ENCODE measurements around the gene EMP2.
"Not testable (repeated sequence)": the region's sequence is repeated elsewhere in the genome, so short reads cannot be mapped to it uniquely, and the experiment has no call there.

EMP2 gene

GRCh38 chr16:10547708-10548107 is 32.7 kb downstream of the EMP2 start:
- DNase-seq, result no peak

- DNase-seq, result no peak
Measured at GRCh38 chr16:10543231-10543977, 37.0 kb downstream of the EMP2 start.

- DNase-seq, result no peak
Measured at GRCh38 chr16:10541366-10541765, 39.0 kb downstream of the EMP2 start.

GRCh38 chr16:10539793-10540192 is 40.6 kb downstream of the EMP2 start:
- no peak for DNase-seq

- no peak for DNase-seq
Measured at GRCh38 chr16:10539236-10539635, 41.2 kb downstream of the EMP2 start.

GRCh38 chr16:10538583-10538982 is 41.8 kb downstream of the EMP2 start:
- no peak for DNase-seq

GRCh38 chr16:10537946-10538345 is 42.5 kb downstream of the EMP2 start:
- no peak for DNase-seq

GRCh38 chr16:10536814-10537389 is 43.5 kb downstream of the EMP2 start:
- DNase-seq, result no peak

- DNase-seq, result not testable (repeated sequence)
Measured at GRCh38 chr16:10536328-10536727, 44.1 kb downstream of the EMP2 start.

- DNase-seq, result no peak
Measured at GRCh38 chr16:10535461-10535860, 44.9 kb downstream of the EMP2 start.

GRCh38 chr16:10534748-10535147 is 45.6 kb downstream of the EMP2 start:
- DNase-seq, result no peak

- DNase-seq, result not testable (repeated sequence)
Measured at GRCh38 chr16:10533612-10534011, 46.8 kb downstream of the EMP2 start.

- DNase-seq, result no peak
Measured at GRCh38 chr16:10531582-10531981, 48.8 kb downstream of the EMP2 start.

- DNase-seq, result no peak
Measured at GRCh38 chr16:10530685-10531084, 49.7 kb downstream of the EMP2 start.

- DNase-seq, result no peak
Measured at GRCh38 chr16:10529895-10530669, 50.3 kb downstream of the EMP2 start.

GRCh38 chr16:10528635-10529034 is 51.8 kb downstream of the EMP2 start:
- DNase-seq, result no peak

- DNase-seq, result no peak
Measured at GRCh38 chr16:10526962-10527361, 53.4 kb downstream of the EMP2 start.

- DNase-seq, result no peak
Measured at GRCh38 chr16:10525214-10525825, 55.1 kb downstream of the EMP2 start.

GRCh38 chr16:10522966-10523365 is 57.4 kb downstream of the EMP2 start:
- no peak for DNase-seq

GRCh38 chr16:10521681-10522274 is 58.6 kb downstream of the EMP2 start:
- DNase-seq, result peak; percentile 49

GRCh38 chr16:10520869-10521578 is 59.4 kb downstream of the EMP2 start:
- DNase-seq, result no peak
